DOHH2 (cell line): ENCODE results near the gene GRIA1.

Experiments used
- H3F3A ChIP-seq: fragments of 200-600 bp; sonication (generic), shearing (Covaris generic); 2 replicates; pipeline ENCODE4 v1.6.0; 2016; ENCODE audit warnings: antibody characterized with exemption, mild to moderate bottlenecking; ENCODE audit not compliant: control insufficient read depth, insufficient read depth
- H3K27ac ChIP-seq: fragments of 200-600 bp; sonication (generic); 2 replicates; pipeline ENCODE4 v1.5.1; 2014; ENCODE audit warnings: low read depth, mild to moderate bottlenecking, low read length, moderate library complexity
- H3K27me3 ChIP-seq: fragments of 200-600 bp; sonication (generic); 2 replicates; pipeline ENCODE4 v1.6.1; 2014; ENCODE audit warnings: mild to moderate bottlenecking, low read length, mixed read lengths; ENCODE audit not compliant: control insufficient read depth
- H3K36me3 ChIP-seq: fragments of 200-600 bp; sonication (generic); 2 replicates; pipeline ENCODE4 v1.6.1; 2014; ENCODE audit warnings: mild to moderate bottlenecking, low read length, moderate library complexity, mixed read lengths; ENCODE audit not compliant: control insufficient read depth
- H3K4me1 ChIP-seq: fragments of 200-600 bp; sonication (generic); 2 replicates; pipeline ENCODE4 v1.6.1; 2014; ENCODE audit warnings: mild to moderate bottlenecking, low read length, mixed read lengths; ENCODE audit not compliant: control insufficient read depth
- H3K4me2 ChIP-seq: fragments of 200-600 bp; sonication (generic); 2 replicates; pipeline ENCODE4 v1.6.0; 2014; ENCODE audit warnings: mild to moderate bottlenecking, low read length, moderate library complexity
- H3K4me3 ChIP-seq: fragments of 200-600 bp; sonication (generic); 2 replicates; pipeline ENCODE4 v1.5.1; 2014; ENCODE audit warnings: mild to moderate bottlenecking, low read length, mixed read lengths
- H3K79me2 ChIP-seq: fragments of 200-600 bp; sonication (generic); 2 replicates; pipeline ENCODE4 v1.6.1; 2014; ENCODE audit warnings: mild to moderate bottlenecking, low read length, mixed read lengths; ENCODE audit not compliant: control insufficient read depth
- H3K9me2 ChIP-seq: fragments of 200-600 bp; sonication (generic); replicated peaks from 2 replicates; pipeline ENCODE4 v1.6.1; 2014; ENCODE audit warnings: mild to moderate bottlenecking, low read length, mixed read lengths; ENCODE audit not compliant: control insufficient read depth
- H3K9me3 ChIP-seq: fragments of 200-600 bp; sonication (generic); 2 replicates; pipeline ENCODE4 v1.6.1; 2014; ENCODE audit warnings: antibody characterized with exemption, low read length, mixed read lengths; ENCODE audit not compliant: control insufficient read depth, insufficient read depth
- H4K20me1 ChIP-seq: fragments of 200-600 bp; sonication (generic); 2 replicates; pipeline ENCODE4 v1.6.0; 2014; ENCODE audit warnings: low read depth, mild to moderate bottlenecking, antibody characterized with exemption, low read length, moderate library complexity; ENCODE audit not compliant: control insufficient read depth, insufficient read depth
- CTCF ChIP-seq: fragments of 200-600 bp; sonication (generic); IDR thresholded peaks from one replicate; pipeline ENCODE4 v1.5.1; 2014; ENCODE audit warnings: antibody characterized with exemption, mild to moderate bottlenecking, low read depth, low read length; ENCODE audit not compliant: poor library complexity, severe bottlenecking
- EZH2phosphoT487 ChIP-seq: fragments of 200-600 bp; sonication (generic); IDR thresholded peaks from 2 replicates; pipeline ENCODE4 v1.6.1; 2017; ENCODE audit warnings: borderline replicate concordance, mild to moderate bottlenecking, antibody characterized with exemption, low read length, moderate library complexity, mixed read lengths

The GRIA1 gene

GRCh38 chr5:153504726-153505125, 14.3 kb downstream of the GRIA1 start:
- Histone ChIP-seq H3K27me3 (no peaks in the 10 kb centered on the region), H3K9me2 (no peaks in the 10 kb centered on the region), H3K9me3 (no peaks in the 10 kb centered on the region), H3K4me2 (no peak overlapping the region), H3K79me2 (no peaks in the 10 kb centered on the region), H3K27ac (no peak overlapping the region), H3K4me1 (no peaks in the 10 kb centered on the region), H3K36me3 (no peaks in the 10 kb centered on the region), H3K4me3 (no peak overlapping the region), H3F3A (no peaks in the 10 kb centered on the region), H4K20me1 (no peaks in the 10 kb centered on the region)
- TF ChIP-seq EZH2phosphoT487 (no peak), CTCF (no peak)

- no peaks in the 10 kb centered on the region for H4K20me1 ChIP-seq
- no peaks in the 10 kb centered on the region for H3K9me3 ChIP-seq
- no peak overlapping the region for H3K4me2 ChIP-seq
- no peaks in the 10 kb centered on the region for H3F3A ChIP-seq
- H3K27ac ChIP-seq: no peak overlapping the region
- no peaks in the 10 kb centered on the region for H3K4me1 ChIP-seq
- H3K4me3 ChIP-seq: no peak overlapping the region
- H3K79me2 ChIP-seq: no peaks in the 10 kb centered on the region
- H3K27me3 ChIP-seq: no peaks in the 10 kb centered on the region
- no peaks in the 10 kb centered on the region for H3K9me2 ChIP-seq
- TF ChIP-seq CTCF: no peak
- TF ChIP-seq EZH2phosphoT487: no peak
- H3K36me3 ChIP-seq: no peaks in the 10 kb centered on the region
Observed at GRCh38 chr5:153508700-153509099, 18.2 kb downstream of the GRIA1 start.

GRCh38 chr5:153511622-153512021, 21.2 kb downstream of the GRIA1 start:
- no peak overlapping the region for H3K4me2 ChIP-seq
- no peak overlapping the region for H3K27ac ChIP-seq
- no peaks in the 10 kb centered on the region for H3K4me1 ChIP-seq
- no peak overlapping the region for H3K4me3 ChIP-seq
- H3K27me3 ChIP-seq: no peaks in the 10 kb centered on the region
- TF ChIP-seq CTCF (no peak), EZH2phosphoT487 (no peak)
- no peaks in the 10 kb centered on the region for H3K9me2 ChIP-seq
- H3K79me2 ChIP-seq: no peaks in the 10 kb centered on the region
- no peaks in the 10 kb centered on the region for H3F3A ChIP-seq
- H4K20me1 ChIP-seq: no peaks in the 10 kb centered on the region
- no peaks in the 10 kb centered on the region for H3K36me3 ChIP-seq
- H3K9me3 ChIP-seq: no peaks in the 10 kb centered on the region

- Histone ChIP-seq H3K27ac (no peak overlapping the region), H3K4me2 (no peak overlapping the region), H3K36me3 (no peaks in the 10 kb centered on the region), H3K27me3 (no peaks in the 10 kb centered on the region), H3K4me1 (no peaks in the 10 kb centered on the region), H3K4me3 (no peak overlapping the region), H3K79me2 (no peaks in the 10 kb centered on the region), H3K9me3 (no peaks in the 10 kb centered on the region), H3F3A (no peaks in the 10 kb centered on the region), H3K9me2 (no peaks in the 10 kb centered on the region), H4K20me1 (no peaks in the 10 kb centered on the region)
- no peak for TF ChIP-seq EZH2phosphoT487
- no peak for TF ChIP-seq CTCF
Observed at GRCh38 chr5:153513156-153513555, 22.7 kb downstream of the GRIA1 start.
